HG03039 (cell line): ENCODE measurements around the gene SORCS2.

Experiments
- ATAC-seq: cut with Tn5 transposase; IDR thresholded peaks from one replicate; pipeline ENCODE4 v1.9.1; 2021; ENCODE audit warnings: mild to moderate bottlenecking, moderate library complexity; ENCODE audit not compliant: unreplicated experiment

Gene SORCS2

DNA sequence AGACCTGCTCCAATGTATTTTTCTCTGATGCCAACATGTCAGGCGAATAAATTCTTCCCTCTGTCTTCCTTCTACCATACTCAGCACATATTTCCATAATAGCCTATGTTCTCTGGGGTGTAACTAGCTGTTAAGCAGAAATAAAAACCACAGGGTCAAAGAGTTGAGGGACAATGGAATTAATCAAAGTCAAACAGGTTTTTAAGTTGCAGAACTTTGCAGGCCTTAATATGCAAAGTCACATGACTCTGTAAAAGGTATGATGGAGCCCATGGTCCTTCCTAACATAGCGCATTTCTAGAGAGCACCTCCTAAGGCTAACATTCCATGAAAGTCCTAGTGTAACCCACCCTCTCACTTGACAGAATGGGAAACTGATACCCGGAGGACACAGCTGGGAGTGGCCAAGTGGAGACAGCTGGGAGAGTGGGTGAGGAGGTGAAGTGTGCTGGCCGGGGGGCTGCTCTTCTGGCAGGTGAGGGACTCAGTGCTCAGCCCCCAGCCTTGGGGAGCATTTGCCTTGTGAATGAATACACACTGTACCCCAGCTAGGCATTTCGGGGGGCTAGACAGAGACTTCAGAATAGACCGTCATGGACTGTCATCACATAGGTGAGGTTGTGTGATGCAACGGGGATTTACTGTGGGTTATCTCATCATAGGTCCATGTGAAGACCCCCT, 8.4 kb upstream of the SORCS2 start:
- ATAC-seq = no peak

DNA sequence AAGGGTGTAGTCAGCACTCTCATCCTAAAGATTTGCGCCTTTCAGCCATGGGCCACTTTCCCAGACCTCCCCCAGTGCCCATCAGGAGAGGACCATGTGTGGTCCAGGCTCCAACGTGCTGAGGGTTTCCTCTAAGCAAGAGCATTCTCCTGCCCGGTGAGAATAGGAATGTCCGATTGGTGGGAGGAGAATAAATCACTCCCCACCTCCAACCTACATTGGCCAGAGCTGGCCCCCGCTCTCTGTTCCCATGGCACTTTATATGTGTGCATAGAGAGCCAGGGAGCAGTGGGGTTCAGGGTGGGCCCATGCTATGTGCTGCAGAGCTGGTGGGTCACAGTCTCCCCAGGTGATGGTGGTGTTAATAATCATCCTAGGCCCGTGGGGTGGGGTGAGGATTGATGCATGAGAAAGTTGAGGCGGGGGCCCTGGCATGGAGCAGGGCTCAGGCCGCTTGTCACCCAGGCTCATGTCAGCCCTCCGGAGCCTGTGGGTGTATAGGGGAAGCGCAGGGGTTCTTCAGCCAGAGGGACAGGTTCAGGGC, 6.8 kb upstream of the SORCS2 start:
- ATAC-seq = no peak

DNA sequence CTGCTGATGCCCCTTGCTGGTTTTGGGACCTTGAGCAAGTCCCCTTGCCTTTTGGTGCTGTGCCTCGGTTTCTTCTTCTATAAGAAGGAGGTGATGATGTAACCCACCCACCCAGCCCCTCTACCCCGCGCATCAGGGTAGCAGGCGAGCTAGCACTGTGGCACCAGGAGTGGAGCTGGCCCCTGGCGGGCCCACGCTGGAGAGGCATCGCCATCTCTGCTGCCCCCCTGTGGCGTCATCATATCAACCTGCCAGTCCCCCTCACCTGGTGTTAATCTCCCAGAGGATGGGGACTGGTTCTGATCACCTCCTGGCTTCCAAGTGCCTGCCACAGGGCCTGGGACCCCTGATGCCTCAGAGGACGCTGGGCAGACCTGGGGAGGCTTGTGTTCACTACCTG, 6.3 kb upstream of the SORCS2 start:
- no peak for ATAC-seq

DNA sequence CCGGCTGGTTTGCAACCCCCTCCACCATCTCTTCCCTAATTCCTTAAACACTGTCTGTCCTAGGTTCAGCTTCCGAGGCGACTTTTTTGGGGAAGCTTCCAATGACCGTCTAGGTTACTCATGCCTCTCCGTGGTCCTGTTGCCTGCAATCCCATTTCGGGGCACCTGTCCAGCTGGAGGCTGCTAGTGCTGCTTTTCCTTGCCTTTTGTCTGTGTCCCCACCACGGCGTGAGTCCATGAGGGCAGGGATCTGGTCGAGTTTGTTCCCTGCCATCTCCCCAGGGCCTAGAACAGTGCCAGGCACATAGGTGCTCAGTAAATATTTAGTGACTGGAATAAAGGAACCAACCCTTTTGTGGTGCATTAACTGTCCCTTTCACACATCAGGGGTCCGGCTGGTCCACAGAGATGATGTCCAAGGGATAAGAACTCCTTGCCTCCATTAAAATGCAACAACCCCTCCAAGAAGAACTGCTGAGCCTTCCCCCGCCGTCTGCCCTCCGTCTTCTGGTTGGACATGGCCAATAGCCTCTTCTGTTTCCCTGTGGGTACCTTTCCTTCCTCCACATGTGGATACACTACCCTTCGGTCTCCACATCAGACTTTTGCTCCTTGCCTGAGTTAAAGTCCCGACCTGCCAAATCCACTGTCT, 5.7 kb upstream of the SORCS2 start:
- ATAC-seq = no peak

DNA sequence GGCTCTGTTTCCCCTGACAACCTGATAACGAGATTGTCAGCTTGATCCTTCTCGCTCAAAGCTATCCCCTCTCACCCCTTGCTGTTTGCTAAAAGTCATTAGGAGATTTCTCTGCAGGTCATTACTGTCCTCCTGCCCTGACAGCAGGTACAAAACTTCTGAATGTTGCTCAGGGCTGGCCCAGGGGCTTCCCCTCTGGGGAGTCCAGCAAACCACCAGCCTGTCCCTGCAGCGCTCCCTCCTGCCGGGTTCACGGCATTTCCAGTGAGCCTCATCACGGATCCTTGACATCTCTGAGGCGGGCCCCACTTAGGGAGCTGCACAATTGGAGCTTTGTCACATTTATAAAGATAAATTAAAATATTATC, 5.2 kb upstream of the SORCS2 start:
- ATAC-seq = no peak

DNA sequence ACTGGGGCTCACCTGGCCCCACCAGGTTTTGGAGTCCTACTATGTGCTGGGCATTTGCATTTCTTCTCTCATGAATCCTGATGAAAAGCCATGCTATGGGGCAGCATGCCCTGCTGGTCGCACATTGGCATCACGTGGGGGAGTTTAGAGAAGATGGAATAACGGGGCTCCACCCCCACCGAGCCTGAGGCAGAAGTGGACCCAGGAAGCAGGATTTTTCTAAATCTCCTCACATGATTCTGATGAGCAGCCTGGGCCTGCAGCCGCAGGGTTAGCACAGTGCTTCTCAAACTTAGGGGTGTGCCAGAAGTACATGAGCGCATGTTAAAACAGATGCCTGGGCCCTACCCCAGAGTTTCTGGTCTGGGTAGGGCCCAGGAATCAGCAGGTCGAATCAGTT, 4.6 kb upstream of the SORCS2 start:
- ATAC-seq = no peak

DNA sequence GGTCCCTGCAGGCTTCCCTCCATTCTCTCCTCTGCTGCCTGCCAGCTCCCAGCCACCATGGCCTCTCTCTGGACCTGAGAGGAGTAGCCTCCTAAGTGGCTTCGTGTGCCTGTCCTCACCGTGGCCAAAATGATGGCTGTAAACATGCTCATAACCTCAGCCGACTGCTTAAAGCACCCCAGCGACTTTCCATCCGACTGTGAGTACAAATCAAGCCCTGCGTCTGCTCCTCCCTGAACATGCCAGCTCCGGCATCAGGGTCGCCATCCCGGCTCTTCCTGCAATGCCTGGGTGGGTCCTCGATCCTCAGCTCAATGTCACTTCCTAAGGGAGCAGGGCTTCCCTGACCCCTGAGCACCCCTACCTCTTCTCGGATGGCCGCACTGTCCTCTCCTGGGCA, 3.3 kb upstream of the SORCS2 start:
- ATAC-seq = no peak

DNA sequence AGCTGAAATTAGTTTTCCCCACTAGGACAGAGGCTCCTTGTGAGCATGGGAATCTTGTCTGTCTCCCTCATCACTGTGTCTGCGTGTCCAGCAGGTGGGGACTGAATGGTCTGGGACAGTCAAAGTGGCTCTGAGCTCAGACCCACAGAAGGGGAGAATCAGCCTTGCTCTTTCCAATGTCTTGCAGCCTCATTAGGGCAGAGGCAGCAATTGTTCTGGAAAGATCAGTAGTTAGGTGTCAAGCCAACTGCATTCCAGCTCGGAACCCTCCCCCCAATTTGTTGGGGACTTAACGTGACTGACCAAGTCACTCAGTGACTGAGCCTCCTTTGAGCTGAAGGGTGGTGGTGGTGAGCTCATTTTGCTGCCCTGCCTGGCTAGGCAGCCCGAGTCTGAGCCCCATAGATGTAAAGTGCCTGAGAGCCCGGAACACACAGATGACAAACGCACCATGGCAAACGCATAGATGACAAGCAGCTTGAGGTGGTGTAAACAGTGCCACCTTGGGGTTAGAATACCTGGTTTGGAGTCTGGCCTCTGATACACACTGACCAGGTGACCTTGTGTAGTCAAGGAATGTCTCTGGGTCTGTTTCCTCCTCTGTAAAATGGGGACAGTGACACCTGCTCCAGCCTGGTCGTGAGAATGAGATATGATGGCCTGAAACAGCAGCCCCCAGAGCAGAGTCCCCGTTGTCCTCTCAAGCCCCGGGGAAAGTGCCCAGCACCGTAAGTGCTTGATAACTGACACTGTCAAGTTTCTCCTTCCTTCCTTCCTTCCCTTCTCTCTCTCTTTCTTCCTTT, 2.7 kb upstream of the SORCS2 start:
- no peak for ATAC-seq

DNA sequence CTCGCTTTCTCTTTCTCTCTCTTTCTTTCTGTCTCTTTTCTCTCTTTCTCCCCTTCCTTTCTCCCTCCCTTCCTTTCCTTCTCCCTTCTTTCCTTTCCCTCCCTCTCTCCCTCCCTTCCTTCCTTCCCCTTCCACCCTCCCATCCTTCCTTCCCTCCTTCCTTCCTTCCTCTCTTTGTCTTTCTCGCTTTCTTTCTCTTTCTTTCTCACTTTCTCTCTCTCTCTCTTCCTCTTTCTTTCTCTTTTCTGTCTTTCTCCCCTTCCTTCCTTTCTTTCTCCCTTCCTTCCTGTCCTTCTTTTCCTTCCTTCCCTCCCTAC, 2.1 kb upstream of the SORCS2 start:
- ATAC-seq = no peak

DNA sequence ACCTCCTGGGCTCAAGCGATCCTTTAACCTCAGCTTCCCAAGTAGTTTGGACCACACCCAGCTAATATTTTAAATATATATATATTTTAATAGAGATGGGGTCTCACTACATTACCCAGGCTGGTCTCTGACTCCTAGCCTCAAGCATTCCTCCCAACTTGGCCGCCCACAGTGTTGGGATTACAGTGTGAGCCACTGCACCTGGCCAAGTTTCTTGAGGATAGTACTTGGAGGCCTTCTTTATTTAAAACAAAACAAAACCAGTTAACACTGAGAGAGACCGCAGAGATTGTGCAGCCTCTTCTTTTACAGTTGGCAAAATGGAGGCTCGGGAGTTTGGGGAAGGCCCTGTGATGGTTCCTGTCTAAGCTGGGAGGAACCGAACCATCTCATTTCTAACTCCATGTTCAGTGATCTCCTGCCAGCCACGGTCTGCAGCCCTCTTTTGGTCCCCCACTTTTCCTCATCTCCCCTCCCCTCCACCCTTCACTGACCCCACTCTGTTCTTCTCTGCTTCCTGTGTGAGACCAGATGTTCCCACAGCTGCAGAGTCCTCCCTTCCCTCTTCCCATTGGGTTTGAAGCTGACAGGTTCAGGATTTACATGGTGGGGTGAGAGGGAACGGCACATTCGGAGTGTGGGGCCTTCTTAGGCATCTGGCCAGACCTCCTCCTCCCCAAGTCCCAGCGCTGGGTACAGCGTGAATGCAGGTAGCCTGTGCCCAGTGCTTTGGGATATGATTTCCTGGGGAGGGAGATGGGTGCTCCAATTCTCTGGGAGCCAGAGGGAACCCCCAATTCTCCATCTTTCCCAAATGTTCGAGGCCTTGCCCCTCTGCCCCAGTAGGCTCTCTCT, 1.4 kb upstream of the SORCS2 start:
- no peak for ATAC-seq

DNA sequence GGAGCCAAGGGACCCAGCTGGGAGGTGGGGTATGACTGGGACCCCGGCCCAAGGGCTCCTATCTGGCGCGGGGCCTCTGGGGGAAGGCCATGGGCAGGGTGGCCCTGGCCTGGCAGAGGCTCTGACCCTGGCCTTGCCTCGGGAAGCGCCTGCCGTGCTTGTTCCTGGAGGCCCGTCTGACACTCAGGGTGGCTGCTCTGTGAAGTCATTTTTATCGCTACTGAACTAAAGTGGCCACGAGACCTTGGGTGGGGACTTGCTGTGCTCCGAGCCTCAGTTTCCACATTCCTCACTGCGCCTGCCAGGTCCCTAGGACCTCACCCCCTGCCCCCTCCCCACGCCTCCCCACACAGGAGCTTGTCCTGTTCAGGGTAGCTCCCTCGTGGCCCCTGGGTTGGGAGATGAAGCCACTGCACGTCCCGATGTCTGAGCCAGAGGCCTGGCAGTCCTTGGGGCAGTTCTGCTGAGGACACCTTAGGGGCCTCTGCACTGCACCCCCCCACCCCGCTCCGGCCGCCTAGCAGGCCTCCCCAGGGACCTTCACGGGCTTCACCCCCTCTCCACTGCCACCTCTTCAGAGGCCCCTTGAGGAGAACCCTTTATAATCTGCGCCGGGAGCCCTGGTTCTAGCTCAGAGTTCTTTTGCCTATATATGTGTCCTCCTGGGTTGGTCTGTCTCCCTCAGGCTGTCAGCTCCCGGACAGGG, 639 bp upstream of the SORCS2 start:
- ATAC-seq = no peak

DNA sequence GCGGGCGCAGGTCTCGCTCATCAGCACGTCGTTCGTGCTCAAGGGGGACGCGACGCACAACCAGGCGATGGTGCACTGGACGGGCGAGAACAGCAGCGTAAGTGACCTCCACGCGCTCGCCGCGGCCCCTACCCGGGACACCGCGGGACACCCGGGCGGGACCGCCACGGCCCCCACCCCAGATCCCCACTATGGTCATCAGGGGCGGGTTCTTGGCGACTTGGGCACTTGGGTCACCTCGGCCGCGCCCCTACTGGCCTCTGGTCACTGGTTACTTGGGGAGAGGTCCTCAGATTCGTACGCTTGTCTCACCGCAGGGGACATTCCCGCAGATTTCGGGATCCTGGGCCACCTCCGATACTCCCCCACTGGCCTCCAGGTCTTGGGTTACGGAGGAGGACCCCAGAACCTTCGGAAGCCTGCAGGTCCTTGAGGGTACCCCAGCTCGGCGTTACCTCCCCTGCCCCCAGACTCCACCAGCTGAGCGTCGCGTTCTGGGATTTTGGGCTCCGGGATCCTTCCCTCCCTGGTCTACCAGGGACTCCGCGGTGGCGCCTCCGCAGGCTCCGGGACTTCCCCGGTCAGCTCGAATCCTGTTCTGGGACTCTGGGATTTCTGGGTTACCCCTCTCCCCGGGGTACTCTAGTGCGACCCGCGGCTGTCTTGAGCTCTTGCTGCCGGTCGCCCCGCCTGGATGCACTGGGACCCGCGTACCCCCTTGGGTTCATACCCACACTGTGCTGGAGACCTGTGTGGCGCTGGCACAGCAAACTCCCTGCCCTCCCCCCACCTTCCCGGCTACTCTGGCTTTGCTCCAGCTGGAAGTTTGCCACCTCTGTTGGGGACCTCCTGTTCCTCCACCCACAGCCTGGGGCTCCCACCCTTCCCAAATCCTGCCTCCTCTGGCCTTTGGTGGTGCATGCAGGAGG, 956 bp downstream of the SORCS2 start:
- ATAC-seq = no peak

DNA sequence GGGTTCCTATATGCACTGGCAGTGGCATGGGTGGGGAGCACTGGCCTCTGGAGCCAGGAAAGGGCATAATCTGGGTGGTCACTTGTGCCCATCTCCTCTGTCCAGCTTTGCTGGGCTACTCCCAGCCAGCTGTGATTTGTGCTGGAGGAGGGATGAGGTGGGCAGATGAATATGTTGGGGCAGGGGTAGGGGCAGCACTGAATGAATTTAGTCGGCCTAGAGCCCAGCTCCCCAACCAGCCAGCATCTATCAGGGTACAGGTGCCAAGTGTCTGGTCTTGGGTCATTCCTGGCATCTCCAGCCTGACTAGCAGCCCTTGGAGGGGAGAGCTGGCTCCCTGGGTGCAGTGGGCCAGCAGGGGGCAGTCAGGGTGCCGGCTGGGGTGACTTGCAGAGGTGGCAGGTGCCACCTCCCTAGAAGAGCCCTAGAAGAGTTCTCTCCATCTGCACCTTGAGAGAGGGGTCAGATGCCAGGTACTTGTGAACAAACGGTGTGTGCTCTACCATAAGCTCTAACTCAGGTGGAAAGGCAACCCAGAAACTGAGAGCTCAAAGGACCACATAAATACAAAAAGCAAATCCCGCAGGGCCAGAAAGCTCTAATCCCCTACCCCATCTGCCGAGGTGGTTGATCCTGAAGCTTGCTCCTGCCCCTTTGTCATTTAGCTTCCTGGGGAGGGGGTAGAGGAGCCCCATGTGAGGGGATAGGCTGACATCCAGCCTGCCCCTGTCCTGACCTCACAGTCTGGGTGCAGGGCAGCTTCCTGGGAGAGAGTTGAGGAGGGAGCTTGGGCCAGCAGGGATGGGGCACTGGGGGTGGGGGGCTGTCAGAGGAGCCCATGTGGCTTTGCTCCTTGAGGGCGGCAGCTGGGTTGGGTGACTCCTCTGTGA, 2.2 kb downstream of the SORCS2 start:
- no peak for ATAC-seq

DNA sequence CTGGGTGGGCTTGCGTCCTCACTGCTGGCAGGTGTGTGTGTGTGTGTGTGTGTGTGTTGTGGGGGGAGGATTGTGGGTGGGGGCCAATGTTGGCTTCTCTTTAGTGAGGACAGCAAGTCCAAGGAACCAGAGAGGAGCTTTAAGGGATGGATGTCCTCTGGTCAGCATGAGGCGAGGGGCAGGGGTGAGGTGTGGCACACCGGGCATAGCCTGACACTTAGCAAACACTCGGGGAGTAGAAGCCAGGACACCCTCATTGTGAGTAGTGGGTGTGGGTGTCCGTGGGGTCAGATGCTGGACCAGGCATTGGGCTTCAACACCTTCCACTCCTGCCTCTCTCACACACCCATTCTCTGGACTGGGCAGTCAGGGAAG, 2.8 kb downstream of the SORCS2 start:
- ATAC-seq = no peak

DNA sequence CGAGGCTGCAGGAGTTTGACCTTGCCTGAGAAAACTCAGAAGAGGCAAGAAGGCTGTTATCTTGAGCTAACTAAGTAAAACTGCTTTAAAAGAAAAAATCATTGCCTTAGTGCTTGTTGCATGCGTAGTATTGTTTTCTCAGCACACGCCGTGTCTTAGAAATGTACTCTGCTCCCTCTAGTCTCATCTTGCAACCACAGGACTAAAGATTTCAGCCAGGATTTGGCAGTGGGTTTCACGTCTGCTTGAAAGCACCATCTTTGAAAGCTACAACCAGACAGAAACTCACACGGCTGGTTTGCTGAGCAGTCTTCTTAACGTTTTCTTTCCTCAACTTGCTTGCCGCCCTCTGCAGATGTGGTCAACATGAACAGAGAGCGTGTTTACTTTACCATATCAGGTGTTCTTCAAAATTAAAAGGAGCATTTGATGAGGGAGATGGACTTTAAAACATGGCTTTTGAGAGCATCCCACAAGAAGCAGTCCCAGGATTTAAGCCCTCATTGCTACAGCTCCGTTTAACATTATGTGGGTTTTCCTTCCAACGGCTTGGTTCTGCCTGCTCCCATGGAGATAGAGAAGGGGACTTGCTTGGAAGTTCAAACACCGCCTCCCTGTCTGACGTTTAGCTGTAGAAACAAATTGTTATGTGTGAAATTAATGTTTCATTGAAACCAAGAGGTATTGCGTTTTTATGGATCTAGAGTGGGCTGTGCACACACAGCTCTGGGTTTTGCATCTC, 3.4 kb downstream of the SORCS2 start:
- ATAC-seq = no peak

DNA sequence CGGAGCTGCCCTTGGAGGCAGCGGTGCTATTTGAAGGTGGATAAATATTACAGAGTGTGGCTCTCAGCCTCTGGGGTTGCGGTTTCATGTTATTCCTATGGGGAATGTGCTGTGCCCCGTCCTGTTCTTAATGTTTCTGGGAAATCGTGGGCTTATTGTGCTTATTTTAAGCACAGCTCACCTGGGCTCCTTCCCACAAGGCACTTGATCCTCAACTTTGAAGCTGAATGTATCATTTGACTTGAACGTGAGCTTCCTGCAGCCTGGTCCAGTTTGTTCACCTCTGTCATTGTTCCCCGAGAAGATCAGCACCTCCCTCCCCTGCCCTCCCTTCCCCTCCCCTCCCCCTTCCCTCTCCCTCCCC, 3.9 kb downstream of the SORCS2 start:
- no peak for ATAC-seq

DNA sequence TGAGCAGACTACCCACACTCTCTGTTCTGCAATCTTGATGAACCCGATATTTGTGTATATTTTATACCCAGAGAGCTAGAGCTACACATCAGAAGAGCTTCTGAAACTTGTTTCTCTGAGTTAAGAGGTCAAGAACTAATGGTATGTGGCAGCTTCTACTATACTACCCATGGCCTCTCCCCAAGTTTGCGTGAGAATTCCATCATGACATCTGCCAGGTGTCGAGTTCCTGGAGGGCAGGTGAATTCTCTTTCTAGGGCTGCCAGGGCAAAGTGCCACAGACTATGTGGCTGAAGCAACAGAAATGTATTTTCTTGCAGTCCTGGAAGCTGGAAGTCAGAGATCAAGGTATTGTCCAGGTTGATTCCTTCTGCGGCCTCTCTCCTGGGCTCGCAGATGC, 4.4 kb downstream of the SORCS2 start:
- no peak for ATAC-seq

DNA sequence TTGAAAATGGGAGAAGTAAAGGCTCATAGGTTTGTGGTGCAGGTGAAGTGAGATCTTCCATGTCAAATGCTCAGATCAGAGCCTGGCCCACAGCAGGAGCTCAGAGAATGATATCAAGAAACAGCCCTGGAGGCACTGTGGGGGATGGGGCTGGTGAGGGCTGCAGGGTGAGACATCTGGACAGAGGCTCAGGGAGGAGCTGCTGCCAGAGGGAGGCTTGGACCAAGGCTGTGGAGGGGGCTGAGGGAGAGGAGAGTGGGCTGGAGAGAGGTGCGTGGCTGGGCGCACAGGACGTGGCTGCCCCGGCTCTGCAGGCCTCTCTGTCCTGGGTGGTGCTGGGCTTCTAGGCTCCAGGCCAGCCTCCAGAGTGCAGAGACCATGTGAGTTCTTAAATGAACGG, 5.6 kb downstream of the SORCS2 start:
- no peak for ATAC-seq
